NB4 (cell line): Measurements from ENCODE around the gene LYPLA2.

Experiments used
- POLR2A ChIP-seq: IDR thresholded peaks from 2 replicates; pipeline ENCODE4 v1.6.1; 2011; ENCODE audit warnings: mild to moderate bottlenecking; ENCODE audit not compliant: insufficient read length; ENCODE audit errors: extremely low read depth
- TF ChIP-seq, protein P1 (sequence below): IDR thresholded peaks from one replicate; pipeline ENCODE4 v1.5.1; 2012; ENCODE audit warnings: low read depth, low read length

DNA sequence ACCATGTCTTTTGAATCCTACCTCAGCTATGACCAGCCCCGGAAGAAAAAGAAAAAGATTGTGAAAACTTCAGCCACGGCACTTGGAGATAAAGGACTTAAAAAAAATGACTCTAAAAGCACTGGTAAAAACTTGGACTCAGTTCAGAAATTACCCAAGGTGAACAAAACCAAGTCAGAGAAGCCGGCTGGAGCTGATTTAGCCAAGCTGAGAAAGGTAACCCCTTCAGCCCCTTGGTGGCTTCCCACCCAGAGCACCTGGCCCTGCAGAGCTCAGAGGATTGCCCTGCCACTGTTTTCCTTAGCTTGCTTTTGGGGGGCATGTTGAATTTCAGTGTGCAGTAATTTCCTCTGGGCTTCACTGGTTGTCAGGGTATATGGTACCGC lies 39.1 kb upstream of the LYPLA2 start:
- TF ChIP-seq, protein P1, sequence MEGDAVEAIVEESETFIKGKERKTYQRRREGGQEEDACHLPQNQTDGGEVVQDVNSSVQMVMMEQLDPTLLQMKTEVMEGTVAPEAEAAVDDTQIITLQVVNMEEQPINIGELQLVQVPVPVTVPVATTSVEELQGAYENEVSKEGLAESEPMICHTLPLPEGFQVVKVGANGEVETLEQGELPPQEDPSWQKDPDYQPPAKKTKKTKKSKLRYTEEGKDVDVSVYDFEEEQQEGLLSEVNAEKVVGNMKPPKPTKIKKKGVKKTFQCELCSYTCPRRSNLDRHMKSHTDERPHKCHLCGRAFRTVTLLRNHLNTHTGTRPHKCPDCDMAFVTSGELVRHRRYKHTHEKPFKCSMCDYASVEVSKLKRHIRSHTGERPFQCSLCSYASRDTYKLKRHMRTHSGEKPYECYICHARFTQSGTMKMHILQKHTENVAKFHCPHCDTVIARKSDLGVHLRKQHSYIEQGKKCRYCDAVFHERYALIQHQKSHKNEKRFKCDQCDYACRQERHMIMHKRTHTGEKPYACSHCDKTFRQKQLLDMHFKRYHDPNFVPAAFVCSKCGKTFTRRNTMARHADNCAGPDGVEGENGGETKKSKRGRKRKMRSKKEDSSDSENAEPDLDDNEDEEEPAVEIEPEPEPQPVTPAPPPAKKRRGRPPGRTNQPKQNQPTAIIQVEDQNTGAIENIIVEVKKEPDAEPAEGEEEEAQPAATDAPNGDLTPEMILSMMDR = no peak
- no peak for TF ChIP-seq POLR2A
